Frontal cortex (tissue), 4 donors: Measurements from ENCODE around the gene HAPSTR1. TPM values are rescaled to one million over a fixed set of nuclear protein-coding genes. Genes with fewer than 3 reads are reported as not detected.

Experiments used
- DNase-seq, 2 donors: peaks; one replicate each; pipeline ENCODE4 v3.0.0; 2012; ENCODE audit warnings: low spot score in 2 of 2
- FAIRE-seq: peaks from 2 replicates; lab custom pipeline; 2012; peaks lifted over from hg19 to GRCh38; lab: Jason Lieb, UNC
- total RNA-seq: library from RNA; depleted of rRNA; stranded (reverse); fragments of >200 nt; gene quantifications from one replicate; pipeline ENCODE4 v1.2.3, GENCODE V29; 2014
- donor health status: control.
- donor health status: control.
- donor health status: control.

HAPSTR1 gene
- total RNA-seq, 1 donor from 2014 or later: 132 TPM

GRCh38 chr16:9094011-9094846, 2.8 kb downstream of the HAPSTR1 start:
- FAIRE-seq (no peak), DNase-seq (no peak)

- no peak for FAIRE-seq
- DNase-seq: no peak
Measured at GRCh38 chr16:9095171-9095570, 3.7 kb downstream of the HAPSTR1 start.

GRCh38 chr16:9095656-9096397, 4.4 kb downstream of the HAPSTR1 start:
- FAIRE-seq: no peak
- no peak for DNase-seq

- FAIRE-seq (no peak), DNase-seq (no peak)
Measured at GRCh38 chr16:9096416-9096952, 5.0 kb downstream of the HAPSTR1 start.

DNA sequence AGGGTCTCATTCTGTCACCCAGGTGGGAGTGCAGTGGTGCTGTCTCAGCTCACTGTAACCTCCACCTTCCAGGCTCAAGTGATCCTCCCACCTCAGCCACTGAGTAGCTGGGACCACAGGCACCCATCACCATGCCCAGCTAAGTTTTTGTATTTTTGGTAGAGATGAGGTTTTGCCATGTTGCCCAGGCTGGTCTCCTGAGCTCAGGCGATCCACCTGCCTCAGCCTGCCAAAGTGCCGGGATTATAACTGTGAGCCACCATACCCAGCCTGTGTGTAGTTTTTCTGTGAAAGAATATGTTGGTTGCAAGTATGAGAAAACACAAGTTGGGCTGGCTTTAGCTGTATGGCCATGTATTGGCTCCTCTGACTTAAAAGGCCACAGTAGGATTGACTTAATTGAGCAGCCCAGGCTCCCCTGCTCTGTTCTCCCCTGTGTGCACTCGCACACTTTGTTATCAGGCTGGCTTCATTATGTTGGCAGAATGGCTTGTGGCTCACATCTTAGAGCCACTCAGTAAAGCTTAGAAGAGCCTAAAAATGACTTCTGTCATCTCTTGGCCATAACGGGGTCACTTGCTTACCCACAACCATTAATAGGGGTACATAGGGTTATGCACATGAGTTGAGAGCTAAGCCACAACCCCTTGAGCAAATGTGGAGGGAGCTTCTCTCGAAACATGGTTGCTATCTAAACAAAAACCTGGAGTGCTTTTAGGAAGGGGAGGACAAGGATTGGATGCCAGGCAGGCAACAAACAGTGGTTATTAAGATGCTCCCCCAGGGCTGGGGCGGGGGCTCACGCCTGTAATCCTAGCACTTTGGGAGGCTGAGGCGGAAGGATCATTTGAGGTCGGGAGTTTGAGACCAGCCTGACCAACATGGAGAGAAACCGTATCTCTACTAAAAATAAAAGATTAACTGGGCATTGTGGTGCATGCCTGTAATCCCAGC, 6.1 kb downstream of the HAPSTR1 start:
- DNase-seq: no peak
- FAIRE-seq: no peak

DNA sequence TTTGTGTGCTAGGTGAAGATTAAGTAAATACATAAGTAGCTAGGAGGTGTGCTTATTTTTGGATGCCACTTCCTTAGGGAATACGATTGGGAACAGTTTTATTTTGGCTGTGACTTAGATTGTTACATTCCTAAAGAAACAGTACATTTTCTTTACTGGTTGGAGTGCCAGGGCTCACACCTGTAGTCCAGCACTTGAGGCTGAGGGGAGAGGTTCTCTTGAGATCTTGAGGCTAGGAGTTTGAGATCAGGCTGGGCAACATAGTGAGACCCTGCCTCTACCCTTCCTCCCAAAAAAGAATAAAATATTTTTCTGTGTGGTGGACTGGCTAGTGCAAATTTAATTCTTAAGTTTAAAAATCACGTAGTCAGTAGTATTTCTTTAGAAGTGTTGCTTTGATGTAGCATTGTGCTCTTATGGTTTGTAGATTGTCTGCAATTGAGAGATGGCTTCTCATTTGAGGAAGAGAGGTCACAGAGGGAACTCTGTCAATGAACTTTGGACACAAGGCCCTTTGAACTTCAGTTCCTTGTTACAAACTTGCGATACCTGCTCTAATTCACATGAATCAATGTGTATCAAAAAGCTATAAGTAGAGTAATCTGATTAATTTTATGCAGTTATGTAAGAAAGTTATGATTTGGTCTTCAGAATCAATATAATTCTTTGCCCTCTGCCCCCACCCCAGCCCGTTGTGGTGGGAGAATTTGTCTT, 7.1 kb downstream of the HAPSTR1 start:
- no peak for FAIRE-seq

GRCh38 chr16:9099131-9099625, 7.7 kb downstream of the HAPSTR1 start:
- FAIRE-seq: no peak
- no peak for DNase-seq

More for the DNA sequence above, 7.1 kb downstream of the HAPSTR1 start:
- no peak for DNase-seq

- FAIRE-seq: no peak
- DNase-seq: no peak
Measured at GRCh38 chr16:9102379-9102778, 10.9 kb downstream of the HAPSTR1 start.

- DNase-seq (no peak), FAIRE-seq (no peak)
Measured at GRCh38 chr16:9102943-9103342, 11.5 kb downstream of the HAPSTR1 start.

GRCh38 chr16:9103546-9103945, 12.1 kb downstream of the HAPSTR1 start:
- FAIRE-seq: no peak
- no peak for DNase-seq

DNA sequence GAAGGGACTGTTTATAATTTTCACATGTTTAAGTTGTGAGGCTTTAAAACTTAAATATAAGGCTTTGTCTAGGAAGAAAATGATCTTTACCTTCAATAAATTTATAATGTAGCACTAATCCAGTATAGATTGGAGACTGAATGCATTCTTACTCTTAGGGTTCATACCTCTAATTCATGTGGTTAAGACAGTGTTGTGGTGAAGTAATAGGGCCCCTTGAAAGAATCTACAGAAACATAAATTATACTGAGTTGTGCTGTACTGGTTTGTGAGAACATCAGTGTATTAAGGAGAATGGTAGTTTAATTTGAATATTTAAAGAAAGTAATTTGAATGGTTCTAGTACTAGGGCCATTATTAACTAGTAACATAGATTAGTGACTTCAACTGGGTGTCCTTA, 13.7 kb downstream of the HAPSTR1 start:
- DNase-seq (no peak), FAIRE-seq (no peak)

GRCh38 chr16:9107025-9107970, 15.9 kb downstream of the HAPSTR1 start:
- FAIRE-seq: no peak

DNA sequence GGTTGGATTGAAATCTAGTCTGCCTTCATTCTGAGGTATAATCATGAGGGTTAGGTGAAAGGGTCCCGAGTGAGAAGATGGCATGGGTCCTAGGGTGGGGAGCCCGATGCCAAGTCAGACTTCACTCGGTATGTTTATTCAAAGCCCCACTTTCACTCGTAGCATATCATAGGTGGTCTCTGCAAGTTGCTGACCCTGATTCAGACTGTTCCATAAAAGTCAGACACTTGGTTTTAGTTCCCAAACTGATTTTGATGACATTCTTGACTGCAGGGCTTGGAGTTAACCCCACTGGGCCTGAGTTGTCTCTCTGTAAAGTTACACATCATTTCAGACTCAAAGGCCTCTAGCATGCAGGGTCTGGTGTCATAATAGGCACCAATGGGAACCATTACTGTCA, 17.8 kb downstream of the HAPSTR1 start:
- no peak for DNase-seq
- FAIRE-seq: no peak

More at GRCh38 chr16:9107025-9107970, 15.9 kb downstream of the HAPSTR1 start:
- no peak for DNase-seq

GRCh38 chr16:9112166-9112843, 20.9 kb downstream of the HAPSTR1 start:
- FAIRE-seq: no peak
- DNase-seq: no peak

- FAIRE-seq: no peak
- DNase-seq: no peak
Measured at GRCh38 chr16:9112844-9113186, 21.4 kb downstream of the HAPSTR1 start.

DNA sequence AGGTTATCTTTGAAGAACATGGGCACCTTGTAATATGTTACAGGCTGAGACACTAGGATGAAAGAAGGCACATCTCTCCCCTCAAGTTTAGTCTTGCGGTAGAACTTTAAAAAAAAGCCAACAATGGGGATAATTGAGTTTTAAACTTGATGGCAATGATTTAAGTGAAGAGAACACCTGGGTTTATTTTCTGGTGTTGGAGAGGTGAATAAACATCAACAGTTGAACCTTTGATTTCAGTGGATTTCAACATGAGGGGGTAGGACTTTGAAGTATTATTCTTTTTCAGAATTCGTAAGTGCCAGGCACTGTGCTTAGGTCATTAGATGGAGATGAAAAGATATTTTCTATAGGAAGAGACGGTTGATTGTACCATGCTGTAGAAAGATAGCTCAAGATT, 22.3 kb downstream of the HAPSTR1 start:
- no peak for FAIRE-seq
- DNase-seq: no peak

DNA sequence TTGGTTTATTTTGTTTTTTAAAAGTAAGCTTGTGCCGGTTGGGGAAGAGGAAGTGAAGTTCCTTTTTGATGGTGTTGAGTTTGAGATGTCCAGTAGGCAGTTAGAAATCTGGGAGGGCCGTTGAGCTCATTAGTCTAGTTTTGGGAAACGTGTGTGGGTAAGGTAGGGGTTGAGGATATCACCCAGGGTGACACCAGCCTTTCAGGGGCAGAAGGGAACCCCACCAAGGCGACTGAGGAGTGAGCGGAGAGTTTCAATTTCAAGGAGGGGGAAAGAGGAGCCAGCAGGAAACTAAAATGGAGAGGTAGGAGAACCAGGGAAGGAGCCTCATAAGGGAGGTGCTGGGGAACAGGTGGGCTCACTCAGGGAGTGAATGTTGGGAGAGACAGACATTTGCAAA, 22.7 kb downstream of the HAPSTR1 start:
- no peak for FAIRE-seq
- no peak for DNase-seq
